Adipocyte (in vitro differentiated cells): Measurements from ENCODE around the gene BAZ2B.
A peak's percentile ranks its signal among the peaks of the same experiment; 100 is the strongest.

Experiments used
- DNase-seq: peaks from one replicate; pipeline ENCODE4 v3.0.0-alpha.2; 2015; ENCODE audit warnings: low read depth
- H3K27me3 ChIP-seq: replicated peaks from 2 replicates; pipeline ENCODE4 v1.7.0; 2013; ENCODE audit warnings: mild to moderate bottlenecking, low read length, moderate library complexity; ENCODE audit not compliant: control insufficient read depth, insufficient read depth
- H3K36me3 ChIP-seq: 2 replicates; pipeline ENCODE4 v1.7.0; 2013; ENCODE audit warnings: low read length, mild to moderate bottlenecking, moderate library complexity; ENCODE audit not compliant: control insufficient read depth, insufficient read depth, severe bottlenecking
- H3K4me1 ChIP-seq: 2 replicates; pipeline ENCODE4 v1.7.0; 2013; ENCODE audit warnings: mild to moderate bottlenecking, low read length, moderate library complexity; ENCODE audit not compliant: control insufficient read depth, insufficient read depth
- H3K4me3 ChIP-seq: 2 replicates; pipeline ENCODE4 v1.7.0; 2013; ENCODE audit warnings: mild to moderate bottlenecking, low read length, moderate library complexity
- H3K9ac ChIP-seq: 2 replicates; pipeline ENCODE4 v1.7.0; 2013; ENCODE audit warnings: mild to moderate bottlenecking, low read length, moderate library complexity
- H3K9me3 ChIP-seq: 2 replicates; pipeline ENCODE4 v1.7.0; 2013; ENCODE audit warnings: mild to moderate bottlenecking, low read length, moderate library complexity; ENCODE audit not compliant: control insufficient read depth

Gene BAZ2B

GRCh38 chr2:159501743-159502142 lies 114.6 kb downstream of the BAZ2B start:
- DNase-seq = no peak
- Histone ChIP-seq H3K4me1 (peaks cover 4% of the 10 kb centered on the region), H3K27me3 (no peaks in the 10 kb centered on the region), H3K9me3 (no peaks in the 10 kb centered on the region), H3K36me3 (no peaks in the 10 kb centered on the region), H3K9ac (no peak overlapping the region), H3K4me3 (no peak overlapping the region)

GRCh38 chr2:159497847-159498246 lies 118.5 kb downstream of the BAZ2B start:
- DNase-seq = no peak
- H3K4me3 ChIP-seq = no peak overlapping the region
- no peaks in the 10 kb centered on the region for H3K4me1 ChIP-seq
- H3K36me3 ChIP-seq = no peaks in the 10 kb centered on the region
- no peaks in the 10 kb centered on the region for H3K27me3 ChIP-seq
- no peak overlapping the region for H3K9ac ChIP-seq
- H3K9me3 ChIP-seq = no peaks in the 10 kb centered on the region

GRCh38 chr2:159497256-159497655 lies 119.1 kb downstream of the BAZ2B start:
- H3K36me3 ChIP-seq = no peaks in the 10 kb centered on the region
- no peak overlapping the region for H3K9ac ChIP-seq
- no peak overlapping the region for H3K4me3 ChIP-seq
- peak; percentile 72 for DNase-seq
- no peaks in the 10 kb centered on the region for H3K27me3 ChIP-seq
- H3K4me1 ChIP-seq = no peaks in the 10 kb centered on the region
- no peaks in the 10 kb centered on the region for H3K9me3 ChIP-seq

- Histone ChIP-seq H3K9ac (no peak overlapping the region), H3K27me3 (no peaks in the 10 kb centered on the region), H3K36me3 (no peaks in the 10 kb centered on the region), H3K4me1 (no peaks in the 10 kb centered on the region), H3K4me3 (no peak overlapping the region), H3K9me3 (no peaks in the 10 kb centered on the region)
- DNase-seq = no peak
Measured at GRCh38 chr2:159489476-159489875, 126.9 kb downstream of the BAZ2B start.

- no peak overlapping the region for H3K9ac ChIP-seq
- H3K36me3 ChIP-seq = no peaks in the 10 kb centered on the region
- H3K4me1 ChIP-seq = no peaks in the 10 kb centered on the region
- H3K9me3 ChIP-seq = no peaks in the 10 kb centered on the region
- DNase-seq = no peak
- no peaks in the 10 kb centered on the region for H3K27me3 ChIP-seq
- no peak overlapping the region for H3K4me3 ChIP-seq
Measured at GRCh38 chr2:159484532-159484931, 131.8 kb downstream of the BAZ2B start.

GRCh38 chr2:159476329-159476728 lies 140.0 kb downstream of the BAZ2B start:
- no peaks in the 10 kb centered on the region for H3K9me3 ChIP-seq
- no peaks in the 10 kb centered on the region for H3K27me3 ChIP-seq
- H3K36me3 ChIP-seq = peaks cover 25% of the 10 kb centered on the region
- H3K4me1 ChIP-seq = no peaks in the 10 kb centered on the region
- DNase-seq = peak; percentile 33
- no peak overlapping the region for H3K4me3 ChIP-seq
- H3K9ac ChIP-seq = no peak overlapping the region

GRCh38 chr2:159475793-159476192 lies 140.6 kb downstream of the BAZ2B start:
- peaks cover 25% of the 10 kb centered on the region for H3K36me3 ChIP-seq
- H3K9me3 ChIP-seq = no peaks in the 10 kb centered on the region
- H3K27me3 ChIP-seq = no peaks in the 10 kb centered on the region
- H3K9ac ChIP-seq = no peak overlapping the region
- H3K4me3 ChIP-seq = no peak overlapping the region
- no peak for DNase-seq
- no peaks in the 10 kb centered on the region for H3K4me1 ChIP-seq

GRCh38 chr2:159471340-159471739 lies 145.0 kb downstream of the BAZ2B start:
- Histone ChIP-seq H3K4me3 (no peak overlapping the region), H3K36me3 (peaks cover 12% of the 10 kb centered on the region), H3K27me3 (no peaks in the 10 kb centered on the region), H3K4me1 (no peaks in the 10 kb centered on the region), H3K9ac (no peak overlapping the region), H3K9me3 (peaks cover 6% of the 10 kb centered on the region)
- no peak for DNase-seq

- Histone ChIP-seq H3K36me3 (no peaks in the 10 kb centered on the region), H3K9me3 (peaks cover 6% of the 10 kb centered on the region), H3K9ac (no peak overlapping the region), H3K27me3 (no peaks in the 10 kb centered on the region), H3K4me1 (no peaks in the 10 kb centered on the region), H3K4me3 (no peak overlapping the region)
- DNase-seq = no peak
Measured at GRCh38 chr2:159468257-159468656, 148.1 kb downstream of the BAZ2B start.

- Histone ChIP-seq H3K4me1 (no peaks in the 10 kb centered on the region), H3K27me3 (no peaks in the 10 kb centered on the region), H3K4me3 (no peak overlapping the region), H3K9me3 (no peaks in the 10 kb centered on the region), H3K9ac (no peak overlapping the region), H3K36me3 (no peaks in the 10 kb centered on the region)
- no peak for DNase-seq
Measured at GRCh38 chr2:159462961-159463360, 153.4 kb downstream of the BAZ2B start.

GRCh38 chr2:159462201-159462785 lies 154.1 kb downstream of the BAZ2B start:
- Histone ChIP-seq H3K4me1 (no peaks in the 10 kb centered on the region), H3K9ac (no peak overlapping the region), H3K36me3 (no peaks in the 10 kb centered on the region), H3K9me3 (no peaks in the 10 kb centered on the region), H3K27me3 (no peaks in the 10 kb centered on the region), H3K4me3 (no peak overlapping the region)
- DNase-seq = no peak

- no peaks in the 10 kb centered on the region for H3K36me3 ChIP-seq
- DNase-seq = no peak
- H3K27me3 ChIP-seq = no peaks in the 10 kb centered on the region
- no peak overlapping the region for H3K4me3 ChIP-seq
- H3K4me1 ChIP-seq = no peaks in the 10 kb centered on the region
- no peak overlapping the region for H3K9ac ChIP-seq
- no peaks in the 10 kb centered on the region for H3K9me3 ChIP-seq
Measured at GRCh38 chr2:159461076-159461475, 155.3 kb downstream of the BAZ2B start.
